Colon (tissue), 2 donors: ENCODE measurements around the gene AIG1.
"Not testable (repeated sequence)": the region's sequence is repeated elsewhere in the genome, so short reads cannot be mapped to it uniquely, and the experiment has no call there.

ENCODE experiments used
- FAIRE-seq: peaks from 2 replicates; lab custom pipeline; 2012; peaks lifted over from hg19 to GRCh38; lab: Jason Lieb, UNC
- donor health status: control.
- donor health status: control.

Gene AIG1

GRCh38 chr6:143236151-143236798, 175.6 kb downstream of the AIG1 start:
- FAIRE-seq: no peak

- no peak for FAIRE-seq
These were observed 177.6 kb downstream of the AIG1 start for GRCh38 chr6:143238306-143238705.

DNA sequence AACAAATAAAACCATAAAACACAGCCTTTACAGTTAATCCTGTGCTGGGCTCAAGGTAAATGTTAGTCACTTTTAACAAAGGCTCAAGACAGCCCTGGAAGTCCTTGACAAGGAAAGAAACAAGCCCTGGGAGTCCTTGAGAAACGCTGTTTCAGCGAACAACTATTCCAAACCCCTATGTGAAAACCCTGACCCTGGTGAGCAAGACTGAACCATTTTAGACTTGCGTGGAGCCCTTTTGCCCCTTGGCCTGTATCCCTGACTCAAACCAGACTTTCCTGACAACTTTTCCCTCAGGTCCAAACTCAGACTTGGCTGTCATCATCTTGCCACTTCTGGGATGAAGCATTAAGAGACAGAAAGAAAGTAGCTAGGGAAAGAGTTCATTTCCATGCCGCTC, 180.4 kb downstream of the AIG1 start:
- no peak for FAIRE-seq

GRCh38 chr6:143241911-143242310, 181.2 kb downstream of the AIG1 start:
- no peak for FAIRE-seq

GRCh38 chr6:143243786-143244185, 183.1 kb downstream of the AIG1 start:
- no peak for FAIRE-seq

DNA sequence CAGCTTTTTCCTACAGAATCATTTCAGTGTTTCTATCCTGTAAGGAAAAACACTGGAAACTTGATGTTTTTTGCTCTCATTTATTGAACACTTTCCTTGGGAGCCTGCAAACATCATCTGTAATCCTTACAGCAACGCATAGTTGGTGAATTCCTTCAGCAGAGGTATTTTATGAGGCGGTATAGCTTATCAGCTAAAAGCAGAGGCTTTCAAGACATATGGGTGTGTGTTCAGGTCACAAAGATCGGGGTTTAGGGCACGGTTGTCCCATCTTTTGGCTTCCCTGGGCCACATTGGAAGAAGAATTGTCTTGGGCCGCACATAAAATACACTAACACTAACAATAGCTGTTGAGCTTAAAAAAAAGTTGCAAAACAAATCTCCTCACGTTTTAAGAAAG, 185.0 kb downstream of the AIG1 start:
- no peak for FAIRE-seq

DNA sequence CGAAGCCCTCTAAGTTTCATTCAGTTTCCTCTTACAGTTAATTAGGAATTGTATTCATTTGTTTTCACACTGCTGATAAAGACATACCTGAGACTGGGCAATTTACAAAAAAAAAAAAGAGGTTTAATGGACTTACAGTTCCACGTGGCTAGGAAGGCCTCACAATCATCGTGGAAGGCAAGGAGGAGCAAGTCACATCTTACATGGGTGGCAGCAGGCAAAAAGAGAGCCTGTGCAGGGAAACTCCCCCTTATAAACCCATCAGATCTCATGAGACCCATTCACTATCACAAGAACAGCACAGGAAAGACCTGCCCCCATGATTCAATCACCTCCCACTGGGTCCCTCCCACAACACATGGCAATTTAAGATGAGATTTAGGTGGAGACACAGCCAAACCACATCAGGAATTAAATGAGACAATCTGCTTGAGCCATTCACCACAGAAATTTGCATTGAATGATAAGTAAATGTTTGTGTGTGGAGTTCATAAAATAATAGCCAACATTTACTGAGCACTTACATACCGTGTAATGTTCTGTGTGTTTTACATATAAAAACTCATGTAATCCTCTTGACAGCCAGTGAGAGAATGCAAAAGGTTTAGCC, 185.6 kb downstream of the AIG1 start:
- not testable (repeated sequence) for FAIRE-seq

DNA sequence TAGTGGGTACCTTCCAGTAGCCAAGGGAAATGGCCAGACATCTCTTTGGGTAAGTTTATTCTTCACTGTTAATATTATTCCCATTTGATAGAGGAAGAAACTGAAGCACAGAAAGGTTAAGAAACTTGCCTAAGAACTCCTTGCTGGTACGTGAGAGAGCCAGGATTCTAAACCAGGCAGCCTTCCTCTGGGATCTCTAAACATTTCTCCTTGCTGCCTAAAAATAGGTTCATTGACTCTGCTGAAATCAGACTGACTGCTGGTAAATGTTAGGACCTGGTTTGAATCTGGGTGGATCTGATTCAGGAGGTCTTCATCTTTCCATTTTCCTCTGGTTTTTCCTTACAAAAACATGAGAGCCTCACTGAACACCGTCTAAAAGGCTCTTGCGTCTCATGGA, 186.9 kb downstream of the AIG1 start:
- FAIRE-seq: no peak

DNA sequence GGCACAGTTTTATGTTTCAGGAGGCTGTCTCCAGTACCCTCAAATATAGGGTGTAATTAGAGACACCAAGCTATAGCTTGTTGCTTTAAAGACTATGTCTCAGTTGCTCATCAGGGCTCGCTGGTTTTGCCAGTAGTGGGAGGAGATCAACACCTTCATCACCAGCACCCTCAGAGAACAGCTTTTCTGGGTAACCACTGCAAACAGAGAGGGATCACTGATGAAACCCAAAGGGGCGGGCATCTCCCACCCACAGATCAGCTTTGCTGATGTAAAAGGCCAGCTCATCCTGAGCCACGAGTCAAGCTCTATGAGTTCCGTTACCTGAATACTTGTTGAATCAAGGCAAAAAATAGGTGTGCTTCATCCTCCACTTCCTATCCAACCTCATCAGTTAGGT, 187.7 kb downstream of the AIG1 start:
- no peak for FAIRE-seq

- FAIRE-seq: no peak
These were observed 190.6 kb downstream of the AIG1 start for GRCh38 chr6:143251288-143251687.

- no peak for FAIRE-seq
These were observed 192.3 kb downstream of the AIG1 start for GRCh38 chr6:143252961-143253360.

DNA sequence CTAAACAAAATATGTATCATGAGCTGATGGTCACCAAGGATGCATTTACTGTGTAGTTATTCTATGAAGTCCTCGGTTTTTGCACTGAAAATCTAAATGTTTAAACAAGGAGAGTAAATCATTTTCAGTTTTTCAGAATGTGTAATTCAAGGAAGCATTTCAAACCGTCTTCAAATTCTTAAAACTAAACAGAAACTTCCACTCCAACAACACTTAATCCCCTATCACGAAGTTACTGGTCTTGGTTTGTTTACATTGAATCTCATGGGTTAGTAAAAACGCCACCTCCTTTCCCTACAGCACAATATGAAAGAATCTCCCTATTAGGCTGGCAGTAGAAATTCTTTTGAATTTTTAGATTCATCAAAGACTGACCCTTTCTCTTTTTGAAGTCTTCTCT, 192.9 kb downstream of the AIG1 start:
- FAIRE-seq: no peak

DNA sequence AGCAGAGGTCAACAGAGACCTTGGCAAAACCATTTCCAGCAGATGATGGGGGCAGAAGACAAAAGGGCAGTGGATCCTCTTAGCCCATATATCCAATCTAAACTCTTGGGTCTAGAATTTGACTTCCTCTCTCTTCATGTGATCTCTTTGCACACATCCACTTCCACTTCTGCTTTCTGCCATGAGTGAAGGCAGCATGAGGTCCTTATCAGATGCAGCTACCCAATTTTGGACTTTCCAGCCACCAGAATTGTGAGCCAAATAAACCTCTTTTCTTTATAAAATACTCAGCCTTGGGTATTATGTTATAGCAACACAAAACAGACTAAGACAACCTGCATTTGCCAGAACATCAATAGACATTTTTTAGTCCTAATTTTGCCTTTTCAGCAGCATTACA, 198.3 kb downstream of the AIG1 start:
- no peak for FAIRE-seq

DNA sequence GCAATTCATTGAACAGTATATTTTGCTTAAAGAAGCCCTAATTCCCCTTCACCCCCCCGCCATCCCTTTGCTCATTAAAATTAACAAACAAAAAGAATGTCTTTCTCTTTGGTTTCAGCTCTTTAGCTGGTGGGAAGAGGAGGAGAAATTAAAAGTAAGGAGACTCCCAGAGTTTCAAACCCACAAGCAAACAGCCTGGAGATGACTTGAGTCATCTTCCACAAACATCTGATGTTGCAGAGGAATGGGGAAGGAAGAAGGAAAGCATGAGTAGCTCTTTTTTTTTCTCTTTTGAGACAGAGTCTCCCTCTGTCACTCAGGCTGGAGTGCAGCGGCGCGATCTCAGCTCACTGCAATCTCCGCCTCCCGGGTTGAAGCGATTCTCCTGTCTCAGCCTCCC, 200.2 kb downstream of the AIG1 start:
- FAIRE-seq: no peak

DNA sequence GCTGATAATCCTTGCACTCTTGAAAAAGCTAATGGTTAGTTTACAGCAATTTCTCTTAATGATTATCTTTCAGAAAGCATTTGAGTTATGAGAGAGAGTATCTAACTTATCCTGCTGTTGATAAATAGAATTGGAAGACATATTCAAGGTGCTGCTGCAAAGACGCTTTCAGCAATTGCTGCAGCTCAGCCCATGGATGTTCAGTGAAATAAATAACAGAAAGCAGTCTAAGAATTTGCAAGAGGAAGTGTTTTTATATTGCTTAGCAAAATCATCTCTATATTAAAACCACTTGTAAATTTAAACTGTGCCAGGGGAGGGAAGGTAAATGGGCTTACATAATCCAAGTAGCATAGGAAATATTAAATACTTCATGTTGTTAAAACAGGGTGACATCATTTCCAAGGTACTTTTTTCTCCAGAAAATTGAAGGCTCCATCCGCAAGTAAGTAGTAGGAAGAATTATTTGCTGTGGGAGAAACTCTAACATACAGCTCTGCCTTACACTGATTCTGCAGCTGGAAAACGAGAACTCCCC, 201.3 kb downstream of the AIG1 start:
- no peak for FAIRE-seq

DNA sequence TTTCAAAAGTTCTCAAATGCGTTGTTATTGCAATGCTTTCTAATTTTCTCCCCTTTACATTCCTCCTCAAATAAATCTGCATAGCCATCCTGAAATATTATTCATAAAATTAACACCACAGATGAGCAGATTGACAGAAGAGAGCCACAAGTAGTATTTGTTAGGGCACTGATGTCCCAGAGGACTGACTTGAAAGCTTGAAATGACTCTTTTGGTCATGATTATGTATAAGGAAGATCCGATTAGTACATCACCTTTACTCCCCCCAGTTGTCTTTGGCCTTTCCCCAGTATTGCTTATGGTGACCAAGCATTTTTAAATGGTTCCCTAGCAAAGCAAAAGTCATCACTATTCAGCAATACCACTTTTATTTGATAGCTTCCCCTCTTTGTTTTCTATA, 202.2 kb downstream of the AIG1 start:
- no peak for FAIRE-seq

GRCh38 chr6:143264379-143264778, 203.7 kb downstream of the AIG1 start:
- FAIRE-seq: no peak

GRCh38 chr6:143264986-143265764, 204.5 kb downstream of the AIG1 start:
- FAIRE-seq: no peak

- no peak for FAIRE-seq
These were observed 207.1 kb downstream of the AIG1 start for GRCh38 chr6:143267760-143268159.

- no peak for FAIRE-seq
These were observed 207.8 kb downstream of the AIG1 start for GRCh38 chr6:143268439-143268838.

DNA sequence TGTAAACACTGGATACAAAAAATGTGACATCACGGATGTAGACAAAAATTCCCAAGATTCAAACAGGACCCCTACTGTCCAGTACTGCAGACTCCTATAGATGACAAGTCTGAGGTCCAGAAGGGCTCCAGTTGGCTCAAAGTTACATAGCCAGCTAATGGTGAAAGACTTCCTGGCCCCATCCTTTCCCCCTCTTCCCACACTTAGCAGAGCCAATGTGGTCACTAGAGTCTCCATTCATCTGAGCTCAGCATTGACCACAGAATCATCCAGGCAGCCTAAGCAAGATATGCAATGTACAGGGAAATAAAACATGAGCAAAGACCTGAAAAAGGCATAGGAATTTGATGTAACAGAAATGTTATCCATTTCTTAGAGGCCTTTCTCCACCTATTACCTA, 209.3 kb downstream of the AIG1 start:
- FAIRE-seq: no peak

- no peak for FAIRE-seq
These were observed 210.3 kb downstream of the AIG1 start for GRCh38 chr6:143271024-143271423.

DNA sequence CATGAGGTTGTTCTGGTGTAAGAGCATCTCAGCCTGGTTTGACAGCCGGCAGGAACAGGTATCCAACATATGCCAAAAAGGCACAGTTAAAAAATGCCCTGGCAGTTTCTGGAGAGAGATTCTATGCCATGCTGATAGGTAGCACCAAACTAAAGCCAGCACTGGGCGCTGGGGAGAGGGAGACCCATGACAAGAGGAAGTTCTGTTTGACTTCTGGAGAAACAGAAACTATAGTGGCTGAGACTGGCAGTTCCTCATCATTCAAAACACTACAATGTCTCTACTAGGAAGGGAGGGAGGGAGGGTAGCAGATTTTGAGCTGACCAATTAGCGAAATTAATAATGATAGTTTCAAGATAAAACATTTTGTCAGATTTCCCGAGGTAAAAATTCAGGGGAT, 215.7 kb downstream of the AIG1 start:
- FAIRE-seq: no peak
